ENCODE results near the gene PRKCQ. TPM values are rescaled to one million over a fixed set of nuclear protein-coding genes. Genes with fewer than 3 reads are reported as not detected.
A peak's percentile ranks its signal among the peaks of the same experiment; 100 is the strongest.

Gene PRKCQ
- total and polyA plus RNA-seq, 7 donors, result 6.6 to 76.3 (median 33.8) TPM

DNA sequence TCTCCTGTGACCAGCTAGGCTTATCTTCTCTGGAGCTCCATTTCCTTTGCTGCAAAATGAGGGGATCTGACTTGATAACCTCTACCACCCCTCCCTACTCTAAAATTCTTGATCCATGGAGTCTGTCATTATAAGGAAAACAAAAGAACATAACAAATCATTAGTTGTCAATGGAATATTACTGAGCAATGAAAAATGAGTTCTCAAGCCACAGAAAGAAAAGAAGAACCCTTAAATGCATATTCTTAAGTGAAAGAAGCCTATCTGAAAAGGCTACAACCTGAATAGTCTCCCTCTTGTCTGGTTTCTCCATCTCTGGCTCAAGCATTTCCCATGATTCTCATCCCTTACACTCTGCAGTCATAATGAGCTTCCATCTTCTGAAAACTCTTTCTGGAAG is 110.4 kb downstream of the PRKCQ start:
- no peak overlapping the region for H3K4me3 ChIP-seq
- H3K36me3 ChIP-seq (ENCODE audit: insufficient read depth in 1 of 2, low read depth in 1 of 2), result peaks cover 3 to 10% of the 10 kb centered on the region in 2 donors
- ATAC-seq (no peak), DNase-seq (no peak)
- intact Hi-C loops (cut with DNase I), result loop anchor here in 1 of 2 donors (10.0 kb wide), 1 partner anchor 55 kb away; no protein-coding TSS in a partner anchor
- H3K27me3 ChIP-seq (ENCODE audit: insufficient read depth in 3 of 3, low read length in 2 of 3), result no peaks in the 10 kb centered on the region
- peak overlapping the region; percentile 77 for H3K27ac ChIP-seq
- peaks cover 25% of the 10 kb centered on the region for H3K4me1 ChIP-seq
- no peaks in the 10 kb centered on the region for H3K9me3 ChIP-seq
- TF ChIP-seq, protein P1, sequence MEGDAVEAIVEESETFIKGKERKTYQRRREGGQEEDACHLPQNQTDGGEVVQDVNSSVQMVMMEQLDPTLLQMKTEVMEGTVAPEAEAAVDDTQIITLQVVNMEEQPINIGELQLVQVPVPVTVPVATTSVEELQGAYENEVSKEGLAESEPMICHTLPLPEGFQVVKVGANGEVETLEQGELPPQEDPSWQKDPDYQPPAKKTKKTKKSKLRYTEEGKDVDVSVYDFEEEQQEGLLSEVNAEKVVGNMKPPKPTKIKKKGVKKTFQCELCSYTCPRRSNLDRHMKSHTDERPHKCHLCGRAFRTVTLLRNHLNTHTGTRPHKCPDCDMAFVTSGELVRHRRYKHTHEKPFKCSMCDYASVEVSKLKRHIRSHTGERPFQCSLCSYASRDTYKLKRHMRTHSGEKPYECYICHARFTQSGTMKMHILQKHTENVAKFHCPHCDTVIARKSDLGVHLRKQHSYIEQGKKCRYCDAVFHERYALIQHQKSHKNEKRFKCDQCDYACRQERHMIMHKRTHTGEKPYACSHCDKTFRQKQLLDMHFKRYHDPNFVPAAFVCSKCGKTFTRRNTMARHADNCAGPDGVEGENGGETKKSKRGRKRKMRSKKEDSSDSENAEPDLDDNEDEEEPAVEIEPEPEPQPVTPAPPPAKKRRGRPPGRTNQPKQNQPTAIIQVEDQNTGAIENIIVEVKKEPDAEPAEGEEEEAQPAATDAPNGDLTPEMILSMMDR (IDR thresholded peaks at IDR 0.05), result no peak

DNA sequence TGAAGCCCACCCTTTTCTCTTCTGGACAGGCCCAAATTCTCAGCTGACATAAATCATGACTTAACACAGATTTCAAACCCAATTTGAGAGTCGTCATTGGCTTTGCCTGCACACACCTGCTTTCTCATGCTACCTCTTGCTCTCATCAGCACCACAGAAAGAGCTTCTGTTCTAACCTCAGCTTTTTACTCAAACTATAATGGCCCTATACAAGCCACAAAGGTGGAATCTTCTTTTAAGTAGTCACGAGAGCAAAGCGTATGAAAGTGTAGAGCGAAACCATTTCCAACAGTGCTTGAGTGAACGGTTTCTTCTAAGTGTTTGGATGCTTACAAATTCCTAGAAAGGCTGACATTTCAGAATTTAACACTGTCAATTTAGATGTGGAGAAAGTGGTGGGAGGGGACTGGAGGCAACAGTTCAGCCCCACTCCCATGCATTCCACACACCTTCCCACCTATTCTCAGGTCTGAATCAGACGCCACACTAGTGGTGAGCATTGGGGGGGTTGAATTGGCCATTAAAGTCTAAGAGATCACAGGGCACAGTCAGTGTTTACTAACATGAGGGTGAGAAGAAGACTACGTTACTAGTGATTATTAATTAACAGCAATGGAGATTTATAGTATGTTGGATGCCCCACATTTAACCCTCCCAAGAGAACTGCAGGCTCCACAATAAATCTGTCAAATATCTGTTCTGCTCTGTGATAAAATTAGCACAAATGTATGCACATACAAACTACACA is 114.0 kb downstream of the PRKCQ start:
- no peak overlapping the region for H3K4me3 ChIP-seq
- 78 to 83% (median 80%) methylated on average over 7 of the region's 7 CpGs for WGBS, 3 donors
- intact Hi-C loops (cut with DNase I), result loop anchor here in 1 of 2 donors (10.0 kb wide), 1 partner anchor 51 kb away; no protein-coding TSS in a partner anchor

DNA sequence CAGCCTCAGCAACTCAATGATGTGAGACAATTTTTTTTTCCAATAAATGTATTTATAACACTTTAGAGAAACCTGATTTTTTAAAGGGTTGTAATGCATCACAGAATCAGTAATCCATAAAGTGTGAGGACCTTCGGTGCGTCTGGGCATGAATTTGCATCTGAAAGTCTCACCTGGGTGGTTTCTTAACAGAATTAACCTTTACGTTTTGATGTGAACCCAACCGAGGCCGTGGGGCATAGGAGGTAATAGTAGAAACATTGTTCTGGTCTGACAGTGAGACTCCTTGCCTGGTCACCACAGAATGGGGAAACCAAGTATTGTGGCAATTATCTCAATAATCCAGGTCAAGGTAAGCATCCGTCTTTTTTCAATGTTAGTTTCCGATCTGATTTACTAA is 114.6 kb downstream of the PRKCQ start:
- Histone ChIP-seq H3K36me3 (ENCODE audit: insufficient read depth in 1 of 2, low read depth in 1 of 2) (peaks cover 6 to 44% of the 10 kb centered on the region in 2 donors), H3K4me1 (peaks cover 16% of the 10 kb centered on the region), H3K27ac (no peak overlapping the region), H3K4me3 (no peak overlapping the region), H3K9me3 (no peaks in the 10 kb centered on the region), H3K27me3 (ENCODE audit: insufficient read depth in 3 of 3, low read length in 2 of 3) (no peaks in the 10 kb centered on the region)
- DNase-seq (no peak), ATAC-seq (no peak)
- 75 to 84% (median 80%) methylated on average over 7 of the region's 7 CpGs for WGBS, 3 donors
- intact Hi-C loops (cut with DNase I), result loop anchor here in 1 of 2 donors (10.0 kb wide), 1 partner anchor 51 kb away; no protein-coding TSS in a partner anchor
- TF ChIP-seq, protein P1 (IDR thresholded peaks at IDR 0.05), result no peak

More for the DNA sequence above, 114.0 kb downstream of the PRKCQ start:
- Histone ChIP-seq H3K4me1 (peaks cover 20% of the 10 kb centered on the region), H3K9me3 (no peaks in the 10 kb centered on the region), H3K27ac (peak overlapping the region; percentile 77), H3K36me3 (ENCODE audit: insufficient read depth in 1 of 2, low read depth in 1 of 2) (peaks cover 6 to 39% of the 10 kb centered on the region in 2 donors), H3K27me3 (ENCODE audit: insufficient read depth in 3 of 3, low read length in 2 of 3) (no peaks in the 10 kb centered on the region)
- TF ChIP-seq, protein P1 (IDR thresholded peaks at IDR 0.05), result no peak
- ATAC-seq (no peak), DNase-seq (no peak)

DNA sequence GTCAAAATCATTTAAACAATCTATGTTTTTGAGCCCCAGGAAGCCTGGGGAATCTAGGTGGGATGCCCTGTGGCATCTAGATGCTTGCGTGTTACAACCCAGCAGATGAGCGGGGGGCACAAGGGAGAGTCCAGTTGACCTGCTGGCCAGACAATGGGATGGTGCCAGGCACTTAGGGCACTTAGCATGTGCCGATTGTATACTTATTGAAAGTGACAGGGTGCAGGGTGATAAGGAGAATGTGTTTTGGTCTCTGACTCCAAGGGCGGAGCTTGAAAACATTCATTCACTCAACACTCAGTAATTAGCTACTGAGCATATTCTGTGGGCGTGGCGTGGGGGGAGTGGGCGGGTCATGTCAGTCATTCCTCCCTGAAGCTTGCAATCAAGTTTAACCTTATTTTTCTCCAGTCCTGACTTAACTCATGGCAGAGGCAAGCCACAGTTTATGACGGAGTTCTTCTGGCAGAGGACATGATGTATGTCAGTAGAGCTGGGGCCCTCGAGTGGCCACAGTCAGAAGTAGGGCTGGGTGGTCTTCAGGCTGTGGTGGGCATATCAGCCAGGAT is 115.1 kb downstream of the PRKCQ start:
- 91 to 94% (median 93%) methylated on average over 9 of the region's 9 CpGs for WGBS, 3 donors
- ATAC-seq, result no peak

More for the DNA sequence above, 115.1 kb downstream of the PRKCQ start:
- Histone ChIP-seq H3K27me3 (ENCODE audit: insufficient read depth in 3 of 3, low read length in 2 of 3) (no peaks in the 10 kb centered on the region), H3K9me3 (no peaks in the 10 kb centered on the region), H3K4me1 (peaks cover 16% of the 10 kb centered on the region), H3K27ac (no peak overlapping the region), H3K36me3 (ENCODE audit: insufficient read depth in 1 of 2, low read depth in 1 of 2) (peaks cover 5 to 49% of the 10 kb centered on the region in 2 donors), H3K4me3 (no peak overlapping the region)
- TF ChIP-seq, protein P1 (IDR thresholded peaks at IDR 0.05), result no peak
- intact Hi-C loops (cut with DNase I), result loop anchor here in 1 of 2 donors (10.0 kb wide), 1 partner anchor 50 kb away; no protein-coding TSS in a partner anchor
- no peak for DNase-seq
